Kidney (tissue), 14 donors: ENCODE measurements around the gene ILRUN. TPM values are rescaled to one million over a fixed set of nuclear protein-coding genes. Genes with fewer than 3 reads are reported as not detected.
"Not testable (repeated sequence)": the region's sequence is repeated elsewhere in the genome, so short reads cannot be mapped to it uniquely, and the experiment has no call there.

Experiments
- DNase-seq, 5 donors: peaks; one replicate each; pipeline ENCODE4 v3.0.0-alpha.2; 2013 to 2020
- FAIRE-seq: peaks from 2 replicates; lab custom pipeline; 2012; peaks lifted over from hg19 to GRCh38; lab: Jason Lieb, UNC
- H3K27ac ChIP-seq, 2 donors: one replicate each; pipeline ENCODE4 v1.7.0; 2013; ENCODE audit warnings: low read depth in 2 of 2, low read length in 2 of 2, inconsistent platforms in 1 of 2
- H3K27me3 ChIP-seq: one replicate; pipeline ENCODE4 v1.7.1; 2013; ENCODE audit warnings: low read length, inconsistent platforms; ENCODE audit not compliant: control insufficient read depth, insufficient read depth
- H3K36me3 ChIP-seq, 3 donors: one replicate each; pipeline versions ENCODE4 v1.7.0 to v1.7.1; 2013; ENCODE audit warnings: low read length in 3 of 3, control low read depth in 1 of 3, inconsistent platforms in 1 of 3; ENCODE audit not compliant: insufficient read depth in 3 of 3, control insufficient read depth in 2 of 3
- H3K4me1 ChIP-seq, 3 donors: one replicate each; pipeline versions ENCODE4 v1.7.0 to v1.7.1; 2013; ENCODE audit warnings: low read length in 3 of 3, inconsistent platforms in 1 of 3, low read depth in 1 of 3; ENCODE audit not compliant: control insufficient read depth in 2 of 3, insufficient read depth in 2 of 3
- H3K4me3 ChIP-seq, 3 donors: one replicate each; pipeline versions ENCODE4 v1.7.0 to v1.8.1; 2013; ENCODE audit warnings: low read length in 3 of 3, control low read depth in 1 of 3, inconsistent platforms in 1 of 3
- H3K9ac ChIP-seq, 3 donors: one replicate each; pipeline versions ENCODE4 v1.7.0 to v1.7.1; 2013; ENCODE audit warnings: low read length in 3 of 3, control low read depth in 1 of 3, inconsistent platforms in 1 of 3
- H3K9me3 ChIP-seq, 3 donors: one replicate each; pipeline versions ENCODE4 v1.7.0 to v1.7.1; 2013; ENCODE audit warnings: low read length in 3 of 3, control low read depth in 1 of 3, inconsistent platforms in 1 of 3; ENCODE audit not compliant: control insufficient read depth in 2 of 3, insufficient read depth in 1 of 3
- intact Hi-C: fragments of 100-400 bp; cut with DNase I; formaldehyde crosslinking; loops from one replicate; pipeline ENCODE4 v1.11.1; 2022
- polyA plus RNA-seq: library from polyadenylated mRNA; stranded (reverse); fragments of 350-450 nt; fragmentation: Illumina TruSeq; extraction: RNeasy Lipid Tissue Mini Kit (QIAGEN cat#74804); gene quantifications from one replicate; pipeline ENCODE4 v1.2.3, GENCODE V29; 2014; ENCODE audit warnings: low read depth, low replicate concordance; ENCODE audit not compliant: insufficient read depth
- total RNA-seq: library from RNA; stranded (reverse); fragmentation: NEBNext Ultra II Directional; extraction: Animal tissue kit (Norgen Biotek cat#: 25700); gene quantifications from one replicate; pipeline ENCODE4 v1.2.1, GENCODE V29; 2021
- TF ChIP-seq, protein P1 (sequence below): IDR thresholded peaks from 3 replicates; pipeline ENCODE4 v1.5.1; 2012; ENCODE audit warnings: mild to moderate bottlenecking, moderate library complexity, borderline replicate concordance; ENCODE audit not compliant: insufficient read depth; ENCODE audit errors: extremely low read depth
- donor health status: control.
- donor health status: control.
- donor health status: control.
- donor health status: control.
- donor health status: control.
- donor health status: DM: yes; HTN: yes; CAD: no.
- donor health status: Normal renal cell carcinoma (clear cell type).

Gene ILRUN
- total and polyA plus RNA-seq, 2 donors from 2014 or later: 52.4 to 55.7 TPM

DNA sequence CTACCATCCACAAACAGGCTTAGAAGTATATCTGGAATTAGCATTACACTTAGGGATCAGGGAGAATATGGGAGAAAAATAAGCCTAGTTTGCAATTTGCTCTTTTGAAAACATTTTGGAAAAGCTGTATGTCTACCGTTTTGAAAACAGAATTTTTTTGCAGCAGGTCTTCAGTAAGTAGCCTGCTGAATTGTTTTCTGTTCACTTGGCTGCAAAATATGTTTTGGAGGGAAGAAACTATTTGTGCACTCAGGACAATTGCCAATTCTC is 39.6 kb downstream of the ILRUN start:
- Histone ChIP-seq H3K9ac (peak overlapping the region in 2 of 3 donors; percentile 20 to 74), H3K36me3 (peaks cover 2 to 7% (median 6%) of the 10 kb centered on the region in 3 donors), H3K9me3 (no peaks in the 10 kb centered on the region), H3K4me3 (peak overlapping the region; percentile 18 to 67 (median 61)), H3K27ac (peak overlapping the region; percentile 93), H3K4me1 (peaks cover 5 to 23% (median 21%) of the 10 kb centered on the region in 3 donors), H3K27me3 (no peaks in the 10 kb centered on the region)
- TF ChIP-seq, protein P1, sequence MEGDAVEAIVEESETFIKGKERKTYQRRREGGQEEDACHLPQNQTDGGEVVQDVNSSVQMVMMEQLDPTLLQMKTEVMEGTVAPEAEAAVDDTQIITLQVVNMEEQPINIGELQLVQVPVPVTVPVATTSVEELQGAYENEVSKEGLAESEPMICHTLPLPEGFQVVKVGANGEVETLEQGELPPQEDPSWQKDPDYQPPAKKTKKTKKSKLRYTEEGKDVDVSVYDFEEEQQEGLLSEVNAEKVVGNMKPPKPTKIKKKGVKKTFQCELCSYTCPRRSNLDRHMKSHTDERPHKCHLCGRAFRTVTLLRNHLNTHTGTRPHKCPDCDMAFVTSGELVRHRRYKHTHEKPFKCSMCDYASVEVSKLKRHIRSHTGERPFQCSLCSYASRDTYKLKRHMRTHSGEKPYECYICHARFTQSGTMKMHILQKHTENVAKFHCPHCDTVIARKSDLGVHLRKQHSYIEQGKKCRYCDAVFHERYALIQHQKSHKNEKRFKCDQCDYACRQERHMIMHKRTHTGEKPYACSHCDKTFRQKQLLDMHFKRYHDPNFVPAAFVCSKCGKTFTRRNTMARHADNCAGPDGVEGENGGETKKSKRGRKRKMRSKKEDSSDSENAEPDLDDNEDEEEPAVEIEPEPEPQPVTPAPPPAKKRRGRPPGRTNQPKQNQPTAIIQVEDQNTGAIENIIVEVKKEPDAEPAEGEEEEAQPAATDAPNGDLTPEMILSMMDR: no peak
- intact Hi-C loops: no loop called here
- DNase-seq (no peak), FAIRE-seq (no peak)

DNA sequence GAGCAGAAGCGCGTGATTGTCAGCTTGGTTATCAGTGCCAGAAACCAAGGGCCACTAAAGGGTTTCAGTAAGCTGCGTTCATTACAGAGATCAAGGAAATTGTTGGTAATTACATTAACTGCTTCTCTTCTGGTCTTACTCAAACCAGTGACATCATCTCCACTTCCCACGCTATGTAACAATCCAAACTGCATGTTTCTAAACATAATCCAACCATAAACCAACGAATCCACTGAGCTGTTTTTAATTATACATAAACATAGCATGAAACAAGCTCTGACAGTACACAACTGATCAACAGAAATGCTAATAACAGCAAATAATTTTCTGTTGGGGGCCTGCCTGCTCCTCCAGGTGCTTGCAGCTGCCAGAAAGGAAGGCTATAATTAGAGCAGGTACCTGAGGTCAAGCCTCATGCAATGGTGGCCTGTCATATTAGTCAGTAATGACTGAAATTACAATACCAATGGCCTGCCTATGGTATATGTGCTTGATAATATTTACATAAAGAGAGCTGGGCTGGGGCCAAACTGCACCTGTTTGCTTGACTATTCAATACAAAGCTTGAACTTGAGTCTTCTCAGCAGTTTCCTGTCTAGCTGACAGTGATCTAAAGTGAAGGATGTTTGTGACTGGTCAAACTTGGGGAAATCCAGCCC is 40.1 kb downstream of the ILRUN start:
- DNase-seq (peak in 1 of 5 donors; percentile 48), FAIRE-seq (no peak)
- Histone ChIP-seq H3K27me3 (no peaks in the 10 kb centered on the region), H3K36me3 (peaks cover 2 to 7% (median 6%) of the 10 kb centered on the region in 3 donors), H3K27ac (peak overlapping the region; percentile 93), H3K4me3 (peak overlapping the region in 2 of 3 donors; percentile 61 to 67), H3K9ac (peak overlapping the region in 2 of 3 donors; percentile 20 to 74), H3K9me3 (no peaks in the 10 kb centered on the region), H3K4me1 (peaks cover 5 to 23% (median 21%) of the 10 kb centered on the region in 3 donors)
- TF ChIP-seq, protein P1: no peak
- intact Hi-C loops: no loop called here

DNA sequence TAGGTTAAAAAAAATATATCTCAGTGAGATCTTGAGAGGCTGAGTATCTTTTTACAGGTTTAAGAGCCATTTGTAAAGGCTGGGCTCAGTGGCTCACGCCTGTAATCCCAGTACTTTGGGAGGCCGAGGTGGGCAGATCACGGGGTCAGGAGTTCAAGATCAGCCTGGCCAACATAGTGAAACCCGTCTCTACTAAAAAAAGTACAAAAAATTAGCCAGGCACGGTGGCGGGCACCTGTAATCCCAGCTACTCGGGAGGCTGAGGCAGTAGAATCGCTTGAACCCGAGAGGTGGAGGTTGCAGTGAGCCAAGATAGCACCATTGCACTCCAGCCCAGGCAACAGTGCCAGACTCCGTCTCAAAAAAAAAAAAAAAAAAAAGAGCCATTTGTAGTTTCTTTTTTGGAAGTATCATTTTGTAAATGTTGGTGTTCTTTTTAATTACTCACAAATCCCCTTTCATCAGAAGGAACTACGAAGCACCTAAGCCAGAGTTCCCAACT is 40.6 kb downstream of the ILRUN start:
- H3K9ac ChIP-seq, H3K9me3 ChIP-seq, FAIRE-seq, H3K27me3 ChIP-seq, DNase-seq, intact Hi-C loops, H3K36me3 ChIP-seq: not testable (repeated sequence)
- Histone ChIP-seq H3K4me1 (peaks cover 5 to 23% (median 21%) of the 10 kb centered on the region in 3 donors), H3K27ac (peak overlapping the region; percentile 93), H3K4me3 (peak overlapping the region in 1 of 3 donors; percentile 67)

DNA sequence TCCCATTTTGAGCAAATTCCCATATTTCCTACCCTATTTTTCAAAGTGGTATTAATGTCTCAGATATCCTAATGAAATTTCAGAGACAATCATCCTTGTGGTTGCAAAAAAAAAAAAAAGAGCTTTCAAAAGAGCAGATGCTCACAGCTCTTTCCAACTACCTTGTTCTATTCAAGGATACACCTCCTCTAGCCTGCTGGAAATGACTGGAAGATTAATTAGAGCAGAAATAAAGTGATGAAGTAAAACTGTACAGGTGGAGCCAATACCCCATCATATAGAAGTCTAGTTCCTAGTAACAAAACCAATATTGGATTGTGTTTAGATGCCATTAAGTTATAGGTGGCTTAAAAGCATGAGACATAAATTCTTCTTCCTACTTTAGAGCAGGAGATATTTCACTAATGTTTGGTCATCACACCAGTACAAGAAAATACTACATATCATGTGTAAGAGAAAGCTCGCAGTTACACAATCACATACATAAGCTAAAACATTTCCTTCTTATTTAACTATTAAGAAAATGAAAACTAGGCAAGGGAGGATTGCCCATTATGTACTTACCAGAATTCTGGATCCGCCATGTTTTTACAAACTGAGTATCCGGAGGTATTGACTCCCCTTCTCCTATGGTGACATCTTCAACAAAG is 42.4 kb downstream of the ILRUN start:
- Histone ChIP-seq H3K4me3 (no peak overlapping the region), H3K36me3 (peaks cover 2 to 7% (median 6%) of the 10 kb centered on the region in 3 donors), H3K27ac (no peak overlapping the region), H3K4me1 (peaks cover 5 to 23% (median 21%) of the 10 kb centered on the region in 3 donors), H3K9ac (no peak overlapping the region), H3K9me3 (no peaks in the 10 kb centered on the region), H3K27me3 (no peaks in the 10 kb centered on the region)
- FAIRE-seq (no peak), DNase-seq (no peak)
- TF ChIP-seq, protein P1: no peak
- intact Hi-C loops: no loop called here
